ENCODE measurements around the gene C17orf58. TPM values are rescaled to one million over a fixed set of nuclear protein-coding genes. Genes with fewer than 3 reads are reported as not detected.

C17orf58 gene
- total RNA-seq, 1 donor from 2014 or later: 43.9 TPM

- TF ChIP-seq EZH2phosphoT487 (IDR thresholded peaks at IDR 0.05) (no peak), EZH2 (IDR thresholded peaks at IDR 0.05) (no peak), CTCF (IDR thresholded peaks at IDR 0.05) (no peak)
- Histone ChIP-seq H4K20me1 (ENCODE audit: low read depth) (no peaks in the 10 kb centered on the region), H3K79me2 (ENCODE audit: low read depth) (no peaks in the 10 kb centered on the region), H2AFZ (replicated peaks) (peak overlapping the region; percentile 92), H3K27ac (no peak overlapping the region), H3F3A (ENCODE audit: low read depth) (peaks cover 54% of the 10 kb centered on the region), H3K27me3 (peaks cover 39% of the 10 kb centered on the region), H3K4me1 (peaks cover 17% of the 10 kb centered on the region), H3K9ac (peak overlapping the region; percentile 25), H3K9me3 (ENCODE audit: low read depth) (no peaks in the 10 kb centered on the region), H3K4me3 (peak overlapping the region; percentile 72), H3K4me2 (peak overlapping the region; percentile 82), H3K36me3 (no peaks in the 10 kb centered on the region)
- H3K27me3 Mint-ChIP-seq (ENCODE audit: insufficient read depth, low read depth): peaks cover 2% of the 10 kb centered on the region
- H3K9me3 Mint-ChIP-seq: no peaks in the 10 kb centered on the region
- H3K4me1 Mint-ChIP-seq: peaks cover 28% of the 10 kb centered on the region
- no peak for DNase-seq (ENCODE audit: low spot score)
- H3K4me3 Mint-ChIP-seq: peak overlapping the region; percentile 91
- peaks cover 2% of the 10 kb centered on the region for H3K36me3 Mint-ChIP-seq
- H3K27ac Mint-ChIP-seq: no peak overlapping the region
Observed at GRCh38 chr17:67993998-67994361, 2.3 kb downstream of the C17orf58 start.

DNA sequence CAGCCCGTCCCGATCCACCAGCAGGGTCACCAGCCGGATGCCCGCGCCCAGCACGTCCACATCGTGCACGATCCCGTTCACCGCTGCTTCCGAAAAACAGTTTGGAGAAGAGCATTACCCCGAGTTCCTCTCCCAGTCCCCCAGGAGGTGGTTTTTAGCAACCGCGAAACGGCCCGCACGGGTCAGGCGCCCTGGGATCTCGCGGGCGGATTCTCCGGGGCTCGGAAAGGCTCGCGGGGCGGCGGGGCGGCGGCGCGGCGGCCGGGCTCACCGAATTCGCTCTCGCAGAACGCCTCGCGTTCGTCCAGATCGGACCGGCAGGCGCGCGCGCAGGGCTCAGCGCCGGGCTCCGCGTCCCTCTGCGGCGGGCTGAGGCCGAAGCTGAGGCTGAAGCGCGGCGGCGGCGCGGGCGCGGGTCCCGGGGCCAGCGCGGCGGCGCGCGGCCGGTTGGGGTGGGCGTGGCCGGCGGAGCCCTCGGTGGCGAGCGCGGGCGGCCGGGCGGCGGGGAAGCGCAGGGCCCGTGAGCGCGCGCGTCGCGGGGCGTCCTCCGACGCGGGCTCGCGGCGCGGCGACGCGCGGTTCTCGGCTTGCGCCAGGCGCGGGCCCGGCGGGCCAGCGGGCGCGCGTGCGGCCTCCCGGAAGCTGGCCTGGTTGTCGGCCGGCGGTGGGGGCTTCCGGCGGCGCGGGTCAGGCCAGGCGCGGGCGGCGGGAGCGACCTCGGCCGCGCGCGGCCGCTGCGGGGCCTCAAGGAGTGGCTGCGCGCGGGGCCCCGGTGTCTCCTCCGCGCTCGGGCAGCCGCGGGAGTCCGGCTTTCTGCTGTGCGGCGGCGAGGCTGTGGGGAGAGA, 2.9 kb downstream of the C17orf58 start:
- Histone ChIP-seq H3K9me3 (ENCODE audit: low read depth) (no peaks in the 10 kb centered on the region), H3K9ac (peak overlapping the region; percentile 73), H3K4me3 (peak overlapping the region; percentile 81), H3K4me1 (peaks cover 17% of the 10 kb centered on the region), H3F3A (ENCODE audit: low read depth) (peaks cover 54% of the 10 kb centered on the region), H4K20me1 (ENCODE audit: low read depth) (no peaks in the 10 kb centered on the region), H3K36me3 (no peaks in the 10 kb centered on the region), H3K4me2 (peak overlapping the region; percentile 88), H2AFZ (replicated peaks) (peak overlapping the region; percentile 92), H3K27ac (peak overlapping the region; percentile 73), H3K27me3 (peaks cover 36% of the 10 kb centered on the region), H3K79me2 (ENCODE audit: low read depth) (no peaks in the 10 kb centered on the region)
- DNase-seq (ENCODE audit: low spot score): peak; percentile 97
- no peaks in the 10 kb centered on the region for H3K9me3 Mint-ChIP-seq
- peak overlapping the region; percentile 90 for H3K27ac Mint-ChIP-seq
- peaks cover 2% of the 10 kb centered on the region for H3K36me3 Mint-ChIP-seq
- peaks cover 28% of the 10 kb centered on the region for H3K4me1 Mint-ChIP-seq
- TF ChIP-seq CTCF (IDR thresholded peaks at IDR 0.05) (peak; percentile 5), EZH2phosphoT487 (IDR thresholded peaks at IDR 0.05) (no peak), EZH2 (IDR thresholded peaks at IDR 0.05) (no peak)
- peak overlapping the region; percentile 98 for H3K4me3 Mint-ChIP-seq
- peaks cover 2% of the 10 kb centered on the region for H3K27me3 Mint-ChIP-seq (ENCODE audit: insufficient read depth, low read depth)

- peak; percentile 40 for DNase-seq (ENCODE audit: low spot score)
- Mint-ChIP-seq H3K4me1 (peaks cover 28% of the 10 kb centered on the region), H3K9me3 (no peaks in the 10 kb centered on the region), H3K27me3 (ENCODE audit: insufficient read depth, low read depth) (no peaks in the 10 kb centered on the region), H3K4me3 (peak overlapping the region; percentile 98), H3K27ac (peak overlapping the region; percentile 90), H3K36me3 (peaks cover 2% of the 10 kb centered on the region)
- no peak overlapping the region for H3K27ac ChIP-seq
- H3K9ac ChIP-seq: peak overlapping the region; percentile 73
- H4K20me1 ChIP-seq (ENCODE audit: low read depth): no peaks in the 10 kb centered on the region
- H3K79me2 ChIP-seq (ENCODE audit: low read depth): no peaks in the 10 kb centered on the region
- H3F3A ChIP-seq (ENCODE audit: low read depth): peaks cover 54% of the 10 kb centered on the region
- peak overlapping the region; percentile 88 for H3K4me2 ChIP-seq
- TF ChIP-seq CTCF (IDR thresholded peaks at IDR 0.05) (no peak), EZH2 (IDR thresholded peaks at IDR 0.05) (no peak), EZH2phosphoT487 (IDR thresholded peaks at IDR 0.05) (no peak)
- H3K36me3 ChIP-seq: no peaks in the 10 kb centered on the region
- H3K9me3 ChIP-seq (ENCODE audit: low read depth): no peaks in the 10 kb centered on the region
- H3K4me3 ChIP-seq: peak overlapping the region; percentile 81
- H3K27me3 ChIP-seq: peaks cover 35% of the 10 kb centered on the region
- peaks cover 17% of the 10 kb centered on the region for H3K4me1 ChIP-seq
- H2AFZ ChIP-seq (replicated peaks): peak overlapping the region; percentile 89
Observed at GRCh38 chr17:67992548-67993152, 3.6 kb downstream of the C17orf58 start.
